ENCODE measurements around the gene ABCA13.

GRCh38 chr7:48301201-48301600 lies 129.9 kb downstream of the ABCA13 start:
- no peak for TF ChIP-seq POLR2AphosphoS5 (IDR thresholded peaks at IDR 0.05; ENCODE audit: borderline replicate concordance, low read depth, low read length)
- TF ChIP-seq EZH2 (IDR thresholded peaks at IDR 0.05): no peak
